H1 (cell line): ENCODE results near the gene FMOD. TPM values are rescaled to one million over a fixed set of nuclear protein-coding genes. Genes with fewer than 3 reads are reported as not detected.

Source experiments
- CTCF ChIA-PET: fragments of 300-600 bp; sonication (Branson Sonifier 250); formaldehyde crosslinking; loops from one replicate; lab custom pipeline; 2021; ENCODE audit not compliant: partially characterized antibody; lab: Charles Lee
- POLR2A ChIA-PET: fragments of 300-600 bp; sonication (Branson Sonifier 250); formaldehyde crosslinking; loops from one replicate; lab custom pipeline; 2021; ENCODE audit warnings: inconsistent platforms; ENCODE audit not compliant: partially characterized antibody; lab: Charles Lee
- DNase-seq, 2 experiments: peaks; one replicate each; pipeline versions ENCODE4 v3.0.0 to v3.0.0-alpha.2; 2010 to 2022; ENCODE audit warnings: low spot score in 2 of 2, low read depth in 1 of 2, mixed read lengths in 1 of 2
- FAIRE-seq: peaks from 2 replicates; lab custom pipeline; 2011; peaks lifted over from hg19 to GRCh38; lab: Jason Lieb, UNC
- H2AFZ ChIP-seq: 2 replicates; pipeline ENCODE4 v1.8.1; 2012; ENCODE audit warnings: low read length, inconsistent platforms
- H2AK5ac ChIP-seq: 2 replicates; pipeline ENCODE4 v1.6.1; 2013; ENCODE audit warnings: low read depth, low read length
- H2BK120ac ChIP-seq: replicated peaks from 2 replicates; pipeline ENCODE3; 2013; ENCODE audit warnings: low read depth, low read length, inconsistent platforms
- H2BK12ac ChIP-seq: 2 replicates; pipeline ENCODE4 v1.6.1; 2013; ENCODE audit warnings: low read depth, low read length
- H2BK15ac ChIP-seq: 2 replicates; pipeline ENCODE4 v1.6.1; 2013; ENCODE audit warnings: low read length
- H2BK20ac ChIP-seq: 2 replicates; pipeline ENCODE4 v1.6.1; 2013; ENCODE audit warnings: low read length
- H2BK5ac ChIP-seq: 2 replicates; pipeline ENCODE4 v1.6.1; 2013; ENCODE audit warnings: low read depth, low read length
- H3K14ac ChIP-seq: 2 replicates; pipeline ENCODE4 v1.6.1; 2013; ENCODE audit warnings: inconsistent platforms; ENCODE audit not compliant: insufficient read length
- H3K18ac ChIP-seq: 2 replicates; pipeline ENCODE4 v1.6.1; 2013; ENCODE audit warnings: low read length; ENCODE audit errors: extremely low read depth
- H3K23ac ChIP-seq: 2 replicates; pipeline ENCODE4 v1.6.1; 2013; ENCODE audit warnings: inconsistent platforms; ENCODE audit not compliant: insufficient read length
- H3K23me2 ChIP-seq: 2 replicates; pipeline ENCODE4 v1.6.1; 2013; ENCODE audit warnings: low read depth, low read length
- H3K27ac ChIP-seq: 2 replicates; pipeline ENCODE4 v1.6.1; 2011; ENCODE audit warnings: low read depth, low read length, inconsistent platforms
- H3K27me3 ChIP-seq, 4 experiments: replicated peaks in 1 of 4; 1 replicate in 1 of 4; 2 replicates in 3 of 4; pipeline versions ENCODE4 v1.6.1 to v1.8.1; 2011 to 2013; ENCODE audit warnings: low read length in 3 of 4, mild to moderate bottlenecking in 3 of 4, inconsistent platforms in 2 of 4, mixed read lengths in 2 of 4, moderate library complexity in 1 of 4; ENCODE audit not compliant: control insufficient read depth in 3 of 4, insufficient read depth in 3 of 4; ENCODE audit errors: extremely low read depth in 1 of 4
- H3K36me3 ChIP-seq, 4 experiments: 2 replicates each; pipeline versions ENCODE4 v1.6.1 to v1.8.1; 2011 to 2013; ENCODE audit warnings: mild to moderate bottlenecking in 4 of 4, low read length in 3 of 4, moderate library complexity in 2 of 4, control low read depth in 1 of 4, inconsistent platforms in 1 of 4; ENCODE audit not compliant: insufficient read depth in 4 of 4, control insufficient read depth in 2 of 4
- H3K4ac ChIP-seq: replicated peaks from 2 replicates; pipeline ENCODE3; 2013; ENCODE audit warnings: low read length, low read depth, mixed read lengths, inconsistent platforms; ENCODE audit not compliant: insufficient read length
- H3K4me1 ChIP-seq, 4 experiments: replicated peaks in 1 of 4; 1 replicate in 1 of 4; 2 replicates in 3 of 4; pipeline versions ENCODE4 v1.6.1 to v1.8.1; 2011 to 2013; ENCODE audit warnings: low read length in 3 of 4, inconsistent platforms in 2 of 4, mixed read lengths in 1 of 4; ENCODE audit not compliant: insufficient read depth in 4 of 4, control insufficient read depth in 3 of 4
- H3K4me2 ChIP-seq, 2 experiments: 2 replicates each; pipeline versions ENCODE4 v1.6.1 to v1.8.1; 2011 to 2013; ENCODE audit warnings: low read depth in 2 of 2, low read length in 2 of 2, control low read depth in 1 of 2, inconsistent platforms in 1 of 2, mild to moderate bottlenecking in 1 of 2; ENCODE audit not compliant: insufficient read depth in 1 of 2
- H3K4me3 ChIP-seq, 4 experiments: fragments of 200-600, 300-600 bp in 1 of 4; sonication (generic), shearing (Covaris generic), sonication (Bioruptor Twin) in 1 of 4; 2 replicates each; pipeline versions ENCODE4 v1.5.1 to v1.8.1; 2011 to 2016; ENCODE audit warnings: low read length in 4 of 4, low read depth in 3 of 4, control low read depth in 2 of 4, inconsistent platforms in 2 of 4, mild to moderate bottlenecking in 2 of 4, mixed read lengths in 1 of 4, moderate library complexity in 1 of 4; ENCODE audit not compliant: insufficient read depth in 2 of 4; ENCODE audit errors: extremely low read depth in 1 of 4
- H3K56ac ChIP-seq: replicated peaks from 2 replicates; pipeline ENCODE3; 2013; ENCODE audit warnings: low read depth, mild to moderate bottlenecking, mixed read lengths, low read length, inconsistent platforms; ENCODE audit not compliant: insufficient read length
- H3K79me1 ChIP-seq: 2 replicates; pipeline ENCODE4 v1.6.1; 2013; ENCODE audit warnings: low read depth, low read length, control low read depth
- H3K79me2 ChIP-seq, 2 experiments: 2 replicates each; pipeline versions ENCODE4 v1.6.1 to v1.8.1; 2012 to 2013; ENCODE audit warnings: low read length in 2 of 2, mild to moderate bottlenecking in 2 of 2, inconsistent platforms in 1 of 2; ENCODE audit not compliant: insufficient read depth in 2 of 2, control insufficient read depth in 1 of 2
- H3K9ac ChIP-seq, 4 experiments: replicated peaks in 1 of 4; 1 replicate in 1 of 4; 2 replicates in 3 of 4; pipeline versions ENCODE4 v1.6.1 to v1.8.1; 2011 to 2013; ENCODE audit warnings: low read depth in 3 of 4, low read length in 3 of 4, control low read depth in 2 of 4, mild to moderate bottlenecking in 2 of 4, moderate library complexity in 2 of 4, inconsistent platforms in 1 of 4; ENCODE audit errors: extremely low read depth in 1 of 4
- H3K9me3 ChIP-seq, 2 experiments: 2 replicates each; pipeline versions ENCODE4 v1.6.1 to v1.8.1; 2012 to 2013; ENCODE audit warnings: mild to moderate bottlenecking in 2 of 2, moderate library complexity in 2 of 2, control low read depth in 1 of 2, inconsistent platforms in 1 of 2, low read depth in 1 of 2, low read length in 1 of 2, mixed read lengths in 1 of 2; ENCODE audit not compliant: insufficient read depth in 2 of 2
- H4K20me1 ChIP-seq, 2 experiments: replicated peaks in 1 of 2; 2 replicates each; pipeline versions ENCODE3 to v1.8.1; 2011 to 2013; ENCODE audit warnings: inconsistent platforms in 2 of 2, low read length in 2 of 2, mild to moderate bottlenecking in 1 of 2; ENCODE audit not compliant: insufficient read depth in 2 of 2, control insufficient read depth in 1 of 2
- H4K5ac ChIP-seq: 2 replicates; pipeline ENCODE4 v1.6.1; 2013; ENCODE audit warnings: low read length, low read depth, mixed read lengths, inconsistent platforms; ENCODE audit not compliant: insufficient read length
- H4K8ac ChIP-seq: 2 replicates; pipeline ENCODE4 v1.8.0; 2013; ENCODE audit warnings: mild to moderate bottlenecking, moderate library complexity, low read length, inconsistent platforms; ENCODE audit not compliant: insufficient read depth; ENCODE audit errors: extremely low read depth
- H4K91ac ChIP-seq: replicated peaks from 2 replicates; pipeline ENCODE3; 2013; ENCODE audit warnings: low read length, mixed read lengths, inconsistent platforms; ENCODE audit not compliant: insufficient read length
- BRCA1 ChIP-seq: IDR thresholded peaks from 2 replicates; pipeline ENCODE4 v1.6.1; 2012; ENCODE audit warnings: low read depth, low read length, improper control_type of control experiment
- CBX5 ChIP-seq: fragments of 300-800, 300-1000 bp; sonication (generic); IDR thresholded peaks from 2 replicates; pipeline ENCODE4 v1.7.1; 2016; ENCODE audit warnings: antibody characterized with exemption, low read length, low read depth
- CHD2 ChIP-seq: IDR thresholded peaks from 2 replicates; pipeline ENCODE4 v1.6.1; 2012; ENCODE audit warnings: low read length, improper control_type of control experiment
- CTBP2 ChIP-seq: IDR thresholded peaks from 2 replicates; pipeline ENCODE4 v1.7.0; 2011; ENCODE audit warnings: borderline replicate concordance, mild to moderate bottlenecking, moderate library complexity, mixed read lengths, low read length; ENCODE audit not compliant: insufficient read depth, insufficient read length
- EP300 ChIP-seq, 2 experiments: IDR thresholded peaks; 1 replicate in 1 of 2; 2 replicates in 1 of 2; pipeline ENCODE4 v1.6.1; 2011 to 2012; ENCODE audit warnings: low read depth in 2 of 2, low read length in 2 of 2, mild to moderate bottlenecking in 2 of 2, borderline replicate concordance in 1 of 2, inconsistent platforms in 1 of 2, moderate library complexity in 1 of 2
- KDM1A ChIP-seq: fragments of 200-600, 300-600 bp; sonication (generic); IDR thresholded peaks from 2 replicates; pipeline ENCODE4 v1.7.1; 2016; ENCODE audit warnings: mild to moderate bottlenecking, low read length, borderline replicate concordance
- KDM4A ChIP-seq: IDR thresholded peaks from one replicate; pipeline ENCODE4 v1.7.1; 2012; ENCODE audit warnings: low read depth, mild to moderate bottlenecking, moderate library complexity, low read length, inconsistent platforms; ENCODE audit not compliant: severe bottlenecking
- POLR2A ChIP-seq, 2 experiments: IDR thresholded peaks; 1 replicate in 1 of 2; 2 replicates in 1 of 2; pipeline ENCODE4 v1.6.1; 2011; ENCODE audit warnings: low read depth in 2 of 2, low read length in 2 of 2, mild to moderate bottlenecking in 2 of 2; ENCODE audit errors: control extremely low read depth in 1 of 2
- RNF2 ChIP-seq: fragments of 200-900, 300-1000 bp; sonication (generic); IDR thresholded peaks from 2 replicates; pipeline ENCODE4 v1.7.1; 2016; ENCODE audit warnings: borderline replicate concordance, low read depth, mild to moderate bottlenecking, antibody characterized with exemption, low read length; ENCODE audit not compliant: poor library complexity, severe bottlenecking; ENCODE audit errors: missing control alignments
- SIX5 ChIP-seq: IDR thresholded peaks from 2 replicates; pipeline ENCODE4 v1.6.1; 2011; ENCODE audit warnings: mild to moderate bottlenecking, low read depth, low read length
- SRF ChIP-seq: IDR thresholded peaks from 2 replicates; pipeline ENCODE4 v1.6.1; 2011; ENCODE audit warnings: mild to moderate bottlenecking, low read depth, low read length, moderate library complexity
- WGBS, 2 experiments: shearing (Covaris generic) in 1 of 2; methylation state at CpG; one replicate each; pipeline versions ENCODE4 v1.1.6 to v1.1.7; 2013 to 2015; ENCODE audit warnings: low lambda C conversion rate in 2 of 2, mixed read lengths in 2 of 2, inconsistent platforms in 1 of 2, low coverage in 1 of 2, missing lambda C conversion rate in 1 of 2; ENCODE audit not compliant: insufficient replicate concordance in 2 of 2, insufficient coverage in 1 of 2, insufficient read length in 1 of 2; ENCODE audit errors: extremely low coverage in 1 of 2, missing lambda C conversion rate in 1 of 2; 5-methylcytosine and 5-hydroxymethylcytosine counted together
- polyA plus RNA-seq, 7 experiments: library from polyadenylated mRNA; depleted of rRNA in 3 of 7; stranded (reverse) in 5 of 7; unstranded in 2 of 7; fragments of >200 nt in 5 of 7; fragments of 200-250 nt in 2 of 7; gene quantifications; 1 replicate in 5 of 7; 2 replicates in 1 of 7; 4 replicates in 1 of 7; pipeline versions ENCODE4 v1.2.1 to v1.2.3, GENCODE V29; 2011 to 2013; ENCODE audit warnings: missing spikeins in 2 of 7, mixed read lengths in 2 of 7
- total RNA-seq: library from RNA; stranded (reverse); fragmentation: NEBNext Ultra II Directional; extraction: Animal tissue kit (Norgen Biotek cat#: 25700); gene quantifications from 2 replicates; pipeline ENCODE4 v1.2.1, GENCODE V29; 2021
- TF ChIP-seq, protein P1 (sequence below): IDR thresholded peaks from 2 replicates; pipeline ENCODE4 v1.6.1; 2012; ENCODE audit warnings: low read length, inconsistent platforms

Gene FMOD
- total and polyA plus RNA-seq, 2 of the 8 experiments (the other 6 are each of a cell fraction or from before 2014, with no cell fraction given), result 0.17 to 0.32 TPM

GRCh38 chr1:203299169-203299568, 51.8 kb downstream of the FMOD start:
- H3K4me1 ChIP-seq, result no peaks in the 10 kb centered on the region
- H3K36me3 ChIP-seq, result no peaks in the 10 kb centered on the region
- no peak overlapping the region for H2BK15ac ChIP-seq
- H3K14ac ChIP-seq, result no peak overlapping the region
- H3K9ac ChIP-seq, result no peak overlapping the region
- H4K8ac ChIP-seq, result no peak overlapping the region
- H3K23ac ChIP-seq, result no peak overlapping the region
- H3K18ac ChIP-seq, result no peak overlapping the region
- no peak overlapping the region for H3K4ac ChIP-seq
- DNase-seq (no peak), FAIRE-seq (no peak)
- no peaks in the 10 kb centered on the region for H4K20me1 ChIP-seq
- H3K9me3 ChIP-seq, result no peaks in the 10 kb centered on the region
- no peaks in the 10 kb centered on the region for H3K79me2 ChIP-seq
- no peak overlapping the region for H2BK20ac ChIP-seq
- no peak overlapping the region for H2AK5ac ChIP-seq
- no peak overlapping the region for H3K27ac ChIP-seq
- no peak overlapping the region for H4K5ac ChIP-seq
- no peak overlapping the region for H2BK120ac ChIP-seq
- H3K56ac ChIP-seq, result no peak overlapping the region
- 90% methylated on average over 4 of the region's 4 CpGs; no CpG with 5 or more reads in 1 of the 2 experiments for WGBS, 2 experiments
- CTCF ChIA-PET, result interaction anchor here (0.9 to 39.0 kb wide), 11 partner anchors 8 to 129 kb away, joined by 3 to 785 read pairs (median 4); no protein-coding TSS in a partner anchor
- H3K23me2 ChIP-seq, result no peaks in the 10 kb centered on the region
- H3K4me3 ChIP-seq, result no peak overlapping the region
- H2BK12ac ChIP-seq, result no peak overlapping the region
- H3K27me3 ChIP-seq, result peaks cover 7 to 39% (median 25%) of the 10 kb centered on the region in 4 experiments
- POLR2A ChIA-PET, result interaction anchor here (1.5 to 2.3 kb wide), 2 partner anchors 8 to 10 kb away, joined by 5 read pairs; no protein-coding TSS in a partner anchor
- H3K4me2 ChIP-seq, result no peak overlapping the region
- no peaks in the 10 kb centered on the region for H3K79me1 ChIP-seq
- no peak overlapping the region for H2AFZ ChIP-seq
- no peak overlapping the region for H4K91ac ChIP-seq
- no peak overlapping the region for H2BK5ac ChIP-seq
- no peak for TF ChIP-seq RNF2
- no peak for TF ChIP-seq CTBP2
- no peak for TF ChIP-seq CHD2
- no peak for TF ChIP-seq EP300 (IDR thresholded peaks at IDR 0.05; ENCODE audit: borderline replicate concordance in 1 of 2, low read depth in 2 of 2, low read length in 2 of 2)
- TF ChIP-seq, protein P1, sequence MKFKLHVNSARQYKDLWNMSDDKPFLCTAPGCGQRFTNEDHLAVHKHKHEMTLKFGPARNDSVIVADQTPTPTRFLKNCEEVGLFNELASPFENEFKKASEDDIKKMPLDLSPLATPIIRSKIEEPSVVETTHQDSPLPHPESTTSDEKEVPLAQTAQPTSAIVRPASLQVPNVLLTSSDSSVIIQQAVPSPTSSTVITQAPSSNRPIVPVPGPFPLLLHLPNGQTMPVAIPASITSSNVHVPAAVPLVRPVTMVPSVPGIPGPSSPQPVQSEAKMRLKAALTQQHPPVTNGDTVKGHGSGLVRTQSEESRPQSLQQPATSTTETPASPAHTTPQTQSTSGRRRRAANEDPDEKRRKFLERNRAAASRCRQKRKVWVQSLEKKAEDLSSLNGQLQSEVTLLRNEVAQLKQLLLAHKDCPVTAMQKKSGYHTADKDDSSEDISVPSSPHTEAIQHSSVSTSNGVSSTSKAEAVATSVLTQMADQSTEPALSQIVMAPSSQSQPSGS, result no peak
- no peak for TF ChIP-seq SIX5
- no peak for TF ChIP-seq POLR2A (IDR thresholded peaks at IDR 0.05; ENCODE audit: control extremely low read depth in 1 of 2, low read depth in 2 of 2, low read length in 2 of 2)
- no peak for TF ChIP-seq SRF
- TF ChIP-seq CBX5, result no peak
- no peak for TF ChIP-seq KDM4A
- TF ChIP-seq KDM1A, result no peak
- no peak for TF ChIP-seq BRCA1
